GM12878 (cell line): ENCODE measurements around the gene VIP. TPM values are rescaled to one million over a fixed set of nuclear protein-coding genes. Genes with fewer than 3 reads are reported as not detected.

ENCODE experiments used
- ATAC-seq: fragments of 200-7000 bp; cut with Tn5 transposase; 3 replicates; pipeline ENCODE4 v1.9.1; 2020; ENCODE audit warnings: mild to moderate bottlenecking, moderate library complexity
- BruUV-seq: library from RNA; stranded (reverse); fragments of 400-500 nt; replicated peaks from 2 replicates; lab custom pipeline; 2021; lab: Mats Ljungman, UMichigan
- CTCF ChIA-PET: fragments of 300-600 bp; sonication (Branson Sonifier 250); formaldehyde crosslinking; extraction: SDS; loops from one replicate; lab custom pipeline; 2021; ENCODE audit warnings: inconsistent platforms; lab: Yijun Ruan, JAX
- POLR2A ChIA-PET: fragments of 350-600 bp; formaldehyde crosslinking; extraction: SDS; loops from one replicate; lab custom pipeline; 2021; ENCODE audit warnings: inconsistent platforms; lab: Charles Lee
- RAD21 ChIA-PET: fragments of 300-600 bp; sonication (Branson Sonifier 250); formaldehyde crosslinking; loops from one replicate; lab custom pipeline; 2023; ENCODE audit warnings: antibody characterized with exemption; ENCODE audit not compliant: unreplicated experiment; lab: Charles Lee
- SMC1A ChIA-PET: fragments of 300-600 bp; sonication (Branson Sonifier 250); formaldehyde crosslinking; loops from one replicate; lab custom pipeline; 2023; ENCODE audit not compliant: unreplicated experiment, uncharacterized antibody; lab: Charles Lee
- DNase-seq: peaks from one replicate; pipeline ENCODE4 v3.0.0-alpha.2; 2011; ENCODE audit warnings: low read depth, low spot score
- FAIRE-seq: peaks from 3 replicates; lab custom pipeline; 2011; peaks lifted over from hg19 to GRCh38; lab: Jason Lieb, UNC
- H2AFZ ChIP-seq: 2 replicates; pipeline ENCODE4 v1.6.0; 2011; ENCODE audit warnings: low read depth, low read length, control low read depth; ENCODE audit not compliant: control insufficient read depth
- H3K27ac ChIP-seq: 2 replicates; pipeline ENCODE4 v1.5.1; 2011; ENCODE audit warnings: control low read depth; ENCODE audit not compliant: control insufficient read depth, insufficient read depth
- H3K27me3 ChIP-seq, 2 experiments: replicated peaks in 1 of 2; 2 replicates each; pipeline versions ENCODE4 v1.6.0 to v1.6.1; 2011; ENCODE audit warnings: low read length in 1 of 2; ENCODE audit not compliant: control insufficient read depth in 2 of 2, insufficient read depth in 2 of 2
- H3K36me3 ChIP-seq, 2 experiments: 2 replicates each; pipeline ENCODE4 v1.5.1; 2011; ENCODE audit warnings: low read length in 1 of 2; ENCODE audit not compliant: control insufficient read depth in 2 of 2, insufficient read depth in 2 of 2
- H3K4me1 ChIP-seq: 2 replicates; pipeline ENCODE4 v1.6.1; 2011; ENCODE audit warnings: mild to moderate bottlenecking, low read length, moderate library complexity, mixed read lengths; ENCODE audit not compliant: control insufficient read depth, insufficient read depth
- H3K4me2 ChIP-seq: 2 replicates; pipeline ENCODE4 v1.6.0; 2011; ENCODE audit warnings: control low read depth; ENCODE audit not compliant: control insufficient read depth, insufficient read depth
- H3K4me3 ChIP-seq: fragments of 200-600 bp; sonication (generic); 2 replicates; pipeline ENCODE4 v1.5.1; 2016
- H3K79me2 ChIP-seq: 2 replicates; pipeline ENCODE4 v1.6.0; 2011; ENCODE audit warnings: low read length; ENCODE audit not compliant: control insufficient read depth, insufficient read depth
- H3K9ac ChIP-seq: 2 replicates; pipeline ENCODE4 v1.8.0; 2011; ENCODE audit warnings: low read length, control low read depth, mixed read lengths; ENCODE audit not compliant: control insufficient read depth, insufficient read depth
- H3K9me3 ChIP-seq: replicated peaks from 3 replicates; pipeline ENCODE4 v1.5.1; 2011; ENCODE audit warnings: mild to moderate bottlenecking, low read length; ENCODE audit not compliant: control insufficient read depth, insufficient read depth
- H4K20me1 ChIP-seq: 2 replicates; pipeline ENCODE4 v1.6.0; 2011; ENCODE audit not compliant: control insufficient read depth, insufficient read depth
- CTCF ChIP-seq, 3 experiments: IDR thresholded peaks in 2 of 3; conservative IDR thresholded peaks in 1 of 3; 2 replicates each; pipeline ENCODE4 v1.5.1; 2011; ENCODE audit warnings: low read depth in 3 of 3, low read length in 3 of 3, mild to moderate bottlenecking in 3 of 3, control low read depth in 2 of 3, moderate library complexity in 2 of 3, inconsistent platforms in 1 of 3, mixed read lengths in 1 of 3; ENCODE audit not compliant: control insufficient read depth in 2 of 3, insufficient read depth in 1 of 3; ENCODE audit errors: extremely low read depth in 1 of 3
- GABPA ChIP-seq: IDR thresholded peaks from 2 replicates; pipeline ENCODE4 v1.6.1; 2014; ENCODE audit warnings: antibody characterized with exemption, low read depth, mild to moderate bottlenecking, inconsistent platforms
- RELB ChIP-seq: fragments of 450-650 bp; IDR thresholded peaks from 2 replicates; pipeline ENCODE4 v1.6.1; 2017; ENCODE audit warnings: low read depth, mild to moderate bottlenecking, moderate library complexity
- SKIL ChIP-seq: fragments of 450-650 bp; IDR thresholded peaks from 2 replicates; pipeline ENCODE4 v1.6.1; 2017; ENCODE audit warnings: mild to moderate bottlenecking, low read depth, inconsistent platforms; ENCODE audit not compliant: poor library complexity, severe bottlenecking
- ZNF592 ChIP-seq: fragments of 450-650 bp; IDR thresholded peaks from 2 replicates; pipeline ENCODE4 v1.6.1; 2017; ENCODE audit warnings: mild to moderate bottlenecking, moderate library complexity
- WGBS: methylation state at CpG from one replicate; pipeline ENCODE4 v1.1.6; 2016; ENCODE audit warnings: low lambda C conversion rate; ENCODE audit not compliant: insufficient replicate concordance, insufficient coverage; ENCODE audit errors: missing lambda C conversion rate; 5-methylcytosine and 5-hydroxymethylcytosine counted together
- in situ Hi-C: fragments of 300-500 bp; cut with MboI; formaldehyde crosslinking; loops from 9 replicates; pipeline ENCODE4 v1.14.3; 2018; ENCODE audit warnings: mixed read lengths
- intact Hi-C: fragments of 100-400 bp; cut with micrococcal nuclease; formaldehyde crosslinking; loops from one replicate; pipeline ENCODE4 v1.14.2; 2022; ENCODE audit not compliant: unreplicated experiment
- polyA plus RNA-seq, 11 experiments: library from polyadenylated mRNA; depleted of rRNA in 4 of 11; unstranded in 6 of 11; stranded (reverse) in 5 of 11; fragments of >200 nt; fragmentation: Nextera tagmentation in 4 of 11; fragmentation: Illumina TruSeq in 1 of 11; extraction: Ambion mirVana in 4 of 11; extraction: Trizol in 1 of 11; gene quantifications; 1 replicate in 1 of 11; 2 replicates in 10 of 11; pipeline versions ENCODE4 v1.2.1 to v1.2.3, GENCODE V29; 2011 to 2016; ENCODE audit warnings: inconsistent platforms in 2 of 11, missing spikeins in 2 of 11, low read depth in 1 of 11
- total RNA-seq, 4 experiments: library from RNA; depleted of rRNA in 3 of 4; stranded (reverse); fragments of >200 nt in 3 of 4; fragmentation: Illumina TruSeq in 1 of 4; extraction: Trizol in 1 of 4; gene quantifications; 2 replicates each; pipeline versions ENCODE4 v1.2.1 to v1.2.3, GENCODE V29; 2013 to 2021

Gene VIP
- total and polyA plus RNA-seq, 10 of the 15 experiments (the other 5 are each of a cell fraction or from before 2014, with no cell fraction given) = 0.23 TPM; not detected in 9

- Histone ChIP-seq H3K9me3 (no peaks in the 10 kb centered on the region), H3K27me3 (no peaks in the 10 kb centered on the region)
- TF ChIP-seq CTCF (IDR thresholded peaks at IDR 0.05 in 2 of 3, conservative IDR thresholded peaks at IDR 0.05 in 1 of 3; ENCODE audit: control insufficient read depth in 2 of 3, extremely low read depth in 1 of 3, insufficient read depth in 1 of 3, low read depth in 3 of 3, low read length in 3 of 3) (peak in 1 of 3 experiments; percentile 9; a peak in 1 of 6 replicates), GABPA (no peak)
- TF ChIP-seq, all 136 proteins: peak for 1
- Histone ChIP-seq H3K4me2 (no peak overlapping the region), H3K27ac (no peak overlapping the region), H3K9ac (no peak overlapping the region), H3K79me2 (no peaks in the 10 kb centered on the region), H4K20me1 (no peaks in the 10 kb centered on the region), H3K4me3 (no peak overlapping the region), H2AFZ (no peak overlapping the region), H3K4me1 (no peaks in the 10 kb centered on the region), H3K36me3 (no peaks in the 10 kb centered on the region)
- ChIA-PET POLR2A (no interaction called here), RAD21 (no interaction called here), CTCF (no interaction called here), SMC1A (interaction anchor here (1.4 kb wide), 1 partner anchor 13 kb away, joined by 3 read pairs; no protein-coding TSS in a partner anchor)
- FAIRE-seq (no peak), DNase-seq (no peak), ATAC-seq (no peak)
- 1% methylated on average over 3 of the region's 3 CpGs for WGBS
- intact Hi-C loops = no loop called here
- in situ Hi-C loops = no loop called here
- no TSS peak for BruUV-seq
Measured at GRCh38 chr6:152716322-152716721, 34.3 kb upstream of the VIP start.

- SMC1A ChIA-PET = interaction anchor here (1.1 kb wide), 1 partner anchor 8 kb away, joined by 6 read pairs; no protein-coding TSS in a partner anchor
- CTCF ChIA-PET = interaction anchor here (0.5 to 0.8 kb wide), 2 partner anchors 16 to 229 kb away, joined by 3 read pairs; no protein-coding TSS in a partner anchor
- Histone ChIP-seq H3K27ac (no peak overlapping the region), H4K20me1 (no peaks in the 10 kb centered on the region), H3K36me3 (no peaks in the 10 kb centered on the region), H3K4me2 (no peak overlapping the region), H3K27me3 (no peaks in the 10 kb centered on the region), H3K9me3 (no peaks in the 10 kb centered on the region), H3K4me1 (no peaks in the 10 kb centered on the region), H3K79me2 (no peaks in the 10 kb centered on the region), H3K4me3 (no peak overlapping the region), H2AFZ (no peak overlapping the region), H3K9ac (no peak overlapping the region)
- BruUV-seq = no TSS peak
- FAIRE-seq (no peak), ATAC-seq (no peak), DNase-seq (no peak)
- WGBS = 2% methylated on average over 3 of the region's 3 CpGs
- RAD21 ChIA-PET = no interaction called here
- intact Hi-C loops = no loop called here
- POLR2A ChIA-PET = no interaction called here
- in situ Hi-C loops = no loop called here
- TF ChIP-seq RELB (no peak), ZNF592 (no peak), SKIL (no peak)
Measured at GRCh38 chr6:152720974-152721373, 29.6 kb upstream of the VIP start.
